HCT116 (cell line): Measurements from ENCODE around the gene SMAD7. TPM values are rescaled to one million over a fixed set of nuclear protein-coding genes. Genes with fewer than 3 reads are reported as not detected.
A peak's percentile ranks its signal among the peaks of the same experiment; 100 is the strongest.

Experiments used
- ATAC-seq: fragments of 200-7000 bp; cut with Tn5 transposase; 2 replicates; pipeline ENCODE4 v1.9.1; 2020; ENCODE audit warnings: mild to moderate bottlenecking, moderate library complexity
- BruUV-seq: library from RNA; stranded (reverse); fragments of 400-500 nt; replicated peaks from 2 replicates; lab custom pipeline; 2021; lab: Mats Ljungman, UMichigan
- CTCF ChIA-PET: fragments of 300-600 bp; sonication (Branson Sonifier 250); formaldehyde crosslinking; loops from one replicate; lab custom pipeline; 2021; ENCODE audit warnings: antibody characterized with exemption; lab: Charles Lee
- POLR2A ChIA-PET: fragments of 300-600, 350-600 bp; sonication (Branson Sonifier 250); formaldehyde crosslinking; loops from one replicate; lab custom pipeline; 2021; ENCODE audit warnings: antibody characterized with exemption; lab: Charles Lee
- RAD21 ChIA-PET, 2 experiments: fragments of 300-600 bp; sonication (Branson Sonifier 250); formaldehyde crosslinking; loops; one replicate each; lab custom pipeline; 2023; ENCODE audit warnings: low total read pairs in 2 of 2; ENCODE audit not compliant: uncharacterized antibody in 2 of 2, unreplicated experiment in 2 of 2, low non-redundant PET in 1 of 2; lab: Charles Lee
- DNase-seq: peaks from one replicate; pipeline ENCODE4 v3.0.0-alpha.2; 2010; ENCODE audit warnings: low read depth, low spot score
- H2AFZ ChIP-seq: fragments of 200-600 bp; shearing (Covaris generic), sonication (generic); 2 replicates; pipeline ENCODE4 v1.6.1; 2017; ENCODE audit warnings: low read depth, mixed run types, mixed read lengths, antibody characterized with exemption, low read length; ENCODE audit not compliant: poor library complexity, severe bottlenecking
- H3K27ac ChIP-seq: 2 replicates; pipeline ENCODE4 v1.5.1; 2012; ENCODE audit warnings: low read depth, low read length
- H3K27me3 ChIP-seq: fragments of 200-600 bp; sonication (generic); 2 replicates; pipeline ENCODE4 v1.6.1; 2016; ENCODE audit warnings: mixed run types, low read length, mixed read lengths; ENCODE audit not compliant: insufficient read depth
- H3K36me3 ChIP-seq, 2 experiments: fragments of 200-500 bp in 1 of 2; fragments of 200-600 bp in 1 of 2; sonication (Bioruptor generic) in 1 of 2; sonication (generic) in 1 of 2; 2 replicates each; pipeline versions ENCODE4 v1.5.1 to v1.6.1; 2014 to 2016; ENCODE audit warnings: low read length in 2 of 2, inconsistent platforms in 1 of 2, mixed read lengths in 1 of 2, mixed run types in 1 of 2; ENCODE audit not compliant: insufficient read depth in 2 of 2, control insufficient read depth in 1 of 2
- H3K4me1 ChIP-seq, 2 experiments: fragments of 200-600 bp in 1 of 2; sonication (generic) in 1 of 2; 2 replicates each; pipeline versions ENCODE4 v1.5.1 to v1.6.1; 2012 to 2017; ENCODE audit warnings: low read length in 2 of 2, inconsistent platforms in 1 of 2, mild to moderate bottlenecking in 1 of 2, mixed read lengths in 1 of 2, mixed run types in 1 of 2, moderate library complexity in 1 of 2; ENCODE audit not compliant: insufficient read depth in 2 of 2, control insufficient read depth in 1 of 2
- H3K4me2 ChIP-seq: fragments of 200-600 bp; sonication (generic); 2 replicates; pipeline ENCODE4 v1.6.1; 2017; ENCODE audit warnings: mixed run types, low read length, mixed read lengths
- H3K4me3 ChIP-seq, 2 experiments: fragments of 200-600 bp in 1 of 2; sonication (generic) in 1 of 2; replicated peaks in 1 of 2; 2 replicates each; pipeline ENCODE4 v1.5.1; 2011 to 2016; ENCODE audit warnings: low read length in 2 of 2, control low read depth in 1 of 2, low read depth in 1 of 2, mild to moderate bottlenecking in 1 of 2, mixed read lengths in 1 of 2, mixed run types in 1 of 2
- H3K79me2 ChIP-seq: fragments of 200-600 bp; sonication (generic); 2 replicates; pipeline ENCODE4 v1.6.1; 2017; ENCODE audit warnings: mild to moderate bottlenecking, mixed run types, low read length, moderate library complexity, mixed read lengths; ENCODE audit not compliant: insufficient read depth
- H3K9ac ChIP-seq: fragments of 200-600 bp; sonication (generic); 2 replicates; pipeline ENCODE4 v1.6.1; 2016; ENCODE audit warnings: low read length, mixed read lengths
- H3K9me2 ChIP-seq: fragments of 200-600 bp; sonication (generic), shearing (Covaris generic); 2 replicates; pipeline ENCODE4 v1.6.1; 2017; ENCODE audit warnings: mixed run types, mild to moderate bottlenecking, moderate library complexity; ENCODE audit not compliant: insufficient read depth
- H3K9me3 ChIP-seq, 2 experiments: fragments of 200-500 bp in 1 of 2; fragments of 200-600 bp in 1 of 2; sonication (Bioruptor generic) in 1 of 2; sonication (generic) in 1 of 2; 2 replicates each; pipeline ENCODE4 v1.6.1; 2014 to 2017; ENCODE audit warnings: low read length in 2 of 2, mixed read lengths in 2 of 2, inconsistent platforms in 1 of 2, low read depth in 1 of 2, mild to moderate bottlenecking in 1 of 2, mixed run types in 1 of 2, moderate library complexity in 1 of 2; ENCODE audit not compliant: control insufficient read depth in 1 of 2, insufficient read depth in 1 of 2
- H4K20me1 ChIP-seq: fragments of 200-600 bp; sonication (generic), shearing (Covaris generic); 2 replicates; pipeline ENCODE4 v1.6.1; 2017; ENCODE audit warnings: mixed run types, mild to moderate bottlenecking, moderate library complexity; ENCODE audit not compliant: insufficient read depth
- CTCF ChIP-seq, 3 experiments: fragments of 200-600 bp in 1 of 3; sonication (generic) in 1 of 3; IDR thresholded peaks in 2 of 3; conservative IDR thresholded peaks in 1 of 3; 2 replicates each; pipeline ENCODE4 v1.5.1; 2012 to 2017; ENCODE audit warnings: low read depth in 2 of 3, low read length in 2 of 3, antibody characterized with exemption in 1 of 3, borderline replicate concordance in 1 of 3, control low read depth in 1 of 3, mild to moderate bottlenecking in 1 of 3, mixed read lengths in 1 of 3, mixed run types in 1 of 3, moderate library complexity in 1 of 3; ENCODE audit not compliant: insufficient read depth in 1 of 3
- EGR1 ChIP-seq: IDR thresholded peaks from 2 replicates; pipeline ENCODE4 v1.6.1; 2012; ENCODE audit warnings: low read depth
- EZH2 ChIP-seq: fragments of 200-600 bp; sonication (generic); IDR thresholded peaks from 2 replicates; pipeline ENCODE4 v1.6.1; 2017; ENCODE audit warnings: antibody characterized with exemption, mixed run types
- FOSL1 ChIP-seq: IDR thresholded peaks from 2 replicates; pipeline ENCODE4 v1.6.1; 2012; ENCODE audit warnings: low read depth
- JUND ChIP-seq: IDR thresholded peaks from 2 replicates; pipeline ENCODE4 v1.6.1; 2012
- MAX ChIP-seq: IDR thresholded peaks from 2 replicates; pipeline ENCODE4 v1.6.1; 2012
- POLR2A ChIP-seq: IDR thresholded peaks from 2 replicates; pipeline ENCODE4 v1.7.0; 2011; ENCODE audit warnings: borderline replicate concordance; ENCODE audit not compliant: insufficient read depth, insufficient read length; ENCODE audit errors: extremely low read depth
- RAD21 ChIP-seq: IDR thresholded peaks from 2 replicates; pipeline ENCODE4 v1.6.1; 2012; ENCODE audit warnings: low read depth, mild to moderate bottlenecking
- SP1 ChIP-seq: IDR thresholded peaks from 2 replicates; pipeline ENCODE4 v1.6.1; 2012; ENCODE audit warnings: low read depth
- SRF ChIP-seq: IDR thresholded peaks from 2 replicates; pipeline ENCODE4 v1.6.1; 2012; ENCODE audit warnings: low read depth
- ZBTB33 ChIP-seq: IDR thresholded peaks from 2 replicates; pipeline ENCODE4 v1.6.1; 2011; ENCODE audit warnings: mild to moderate bottlenecking, low read length, moderate library complexity; ENCODE audit not compliant: insufficient replicate concordance; ENCODE audit errors: extremely low read depth
- ZNF274 ChIP-seq: fragments of 200-500 bp; sonication (Bioruptor generic); IDR thresholded peaks from 2 replicates; pipeline ENCODE4 v1.6.1; 2014; ENCODE audit warnings: mild to moderate bottlenecking, low read depth, low read length, inconsistent platforms
- intact Hi-C: fragments of 100-400 bp; cut with micrococcal nuclease; formaldehyde crosslinking; loops from 2 replicates; pipeline ENCODE4 v1.10.0; 2022
- total RNA-seq: library from RNA; stranded (reverse); gene quantifications from one replicate; pipeline ENCODE4 v1.2.1, GENCODE V29; 2021; ENCODE audit not compliant: unreplicated experiment

SMAD7 gene
- total RNA-seq, 1 experiment from 2014 or later, result 7.2 TPM

GRCh38 chr18:48896875-48897511, 53.8 kb downstream of the SMAD7 start:
- no peaks in the 10 kb centered on the region for H3K79me2 ChIP-seq
- no peaks in the 10 kb centered on the region for H3K36me3 ChIP-seq
- POLR2A ChIA-PET, result no interaction called here
- H3K4me3 ChIP-seq, result no peak overlapping the region
- H4K20me1 ChIP-seq, result no peaks in the 10 kb centered on the region
- peak overlapping the region; percentile 15; the same call in 1 of the 2 replicates for H3K4me2 ChIP-seq
- RAD21 ChIA-PET, result no interaction called here
- BruUV-seq, result no TSS peak
- no peak overlapping the region for H3K9ac ChIP-seq
- no peaks in the 10 kb centered on the region for H3K9me3 ChIP-seq
- H3K4me1 ChIP-seq, result peaks cover 18 to 24% of the 10 kb centered on the region in 2 experiments
- no peak overlapping the region for H2AFZ ChIP-seq
- no peaks in the 10 kb centered on the region for H3K9me2 ChIP-seq
- CTCF ChIA-PET, result no interaction called here
- H3K27ac ChIP-seq, result no peak overlapping the region
- ATAC-seq, result peak; percentile 69
- DNase-seq, result no peak
- H3K27me3 ChIP-seq, result peaks cover 8% of the 10 kb centered on the region; the same call in 1 of the 2 replicates
- intact Hi-C loops, result no loop called here
- TF ChIP-seq POLR2A (no peak), CTCF (IDR thresholded peaks at IDR 0.05 in 2 of 3, conservative IDR thresholded peaks at IDR 0.05 in 1 of 3; ENCODE audit: borderline replicate concordance in 1 of 3, insufficient read depth in 1 of 3, low read depth in 2 of 3, low read length in 2 of 3) (peak in 1 of 3 experiments; percentile 14; a peak in 2 of 6 replicates), EZH2 (no peak), FOSL1 (no peak)
- TF ChIP-seq, all 23 proteins: peak for 1

- DNase-seq (no peak), ATAC-seq (no peak)
- no peak for TF ChIP-seq ZBTB33
- no peak for TF ChIP-seq JUND
- no peak for TF ChIP-seq ZNF274
- TF ChIP-seq MAX, result no peak
- TF ChIP-seq SRF, result no peak
- no peak for TF ChIP-seq SP1
- no peak for TF ChIP-seq FOSL1
- no peak for TF ChIP-seq EGR1
- TF ChIP-seq CTCF (IDR thresholded peaks at IDR 0.05 in 2 of 3, conservative IDR thresholded peaks at IDR 0.05 in 1 of 3; ENCODE audit: borderline replicate concordance in 1 of 3, insufficient read depth in 1 of 3, low read depth in 2 of 3, low read length in 2 of 3), result no peak
- TF ChIP-seq RAD21, result no peak
- intact Hi-C loops, result no loop called here
- Histone ChIP-seq H2AFZ (no peak overlapping the region), H3K79me2 (no peaks in the 10 kb centered on the region), H3K4me1 (peaks cover 12 to 19% of the 10 kb centered on the region in 2 experiments; a peak in 3 of 4 replicates), H3K9me2 (no peaks in the 10 kb centered on the region), H3K4me2 (peak overlapping the region; percentile 15; the same call in 1 of the 2 replicates), H3K36me3 (no peaks in the 10 kb centered on the region), H3K4me3 (no peak overlapping the region), H3K27ac (no peak overlapping the region), H3K27me3 (peaks cover 8% of the 10 kb centered on the region; the same call in 1 of the 2 replicates), H3K9me3 (no peaks in the 10 kb centered on the region), H3K9ac (no peak overlapping the region), H4K20me1 (no peaks in the 10 kb centered on the region)
- ChIA-PET RAD21 (no interaction called here), CTCF (no interaction called here), POLR2A (no interaction called here)
- no TSS peak for BruUV-seq
Observed at GRCh38 chr18:48896326-48896874, 54.4 kb downstream of the SMAD7 start.
